ENCODE measurements around the gene CHPF. TPM values are rescaled to one million over a fixed set of nuclear protein-coding genes. Genes with fewer than 3 reads are reported as not detected.

CHPF gene
- total RNA-seq, 4 donors from 2014 or later = 36.0 to 66.0 (median 54.8) TPM

DNA sequence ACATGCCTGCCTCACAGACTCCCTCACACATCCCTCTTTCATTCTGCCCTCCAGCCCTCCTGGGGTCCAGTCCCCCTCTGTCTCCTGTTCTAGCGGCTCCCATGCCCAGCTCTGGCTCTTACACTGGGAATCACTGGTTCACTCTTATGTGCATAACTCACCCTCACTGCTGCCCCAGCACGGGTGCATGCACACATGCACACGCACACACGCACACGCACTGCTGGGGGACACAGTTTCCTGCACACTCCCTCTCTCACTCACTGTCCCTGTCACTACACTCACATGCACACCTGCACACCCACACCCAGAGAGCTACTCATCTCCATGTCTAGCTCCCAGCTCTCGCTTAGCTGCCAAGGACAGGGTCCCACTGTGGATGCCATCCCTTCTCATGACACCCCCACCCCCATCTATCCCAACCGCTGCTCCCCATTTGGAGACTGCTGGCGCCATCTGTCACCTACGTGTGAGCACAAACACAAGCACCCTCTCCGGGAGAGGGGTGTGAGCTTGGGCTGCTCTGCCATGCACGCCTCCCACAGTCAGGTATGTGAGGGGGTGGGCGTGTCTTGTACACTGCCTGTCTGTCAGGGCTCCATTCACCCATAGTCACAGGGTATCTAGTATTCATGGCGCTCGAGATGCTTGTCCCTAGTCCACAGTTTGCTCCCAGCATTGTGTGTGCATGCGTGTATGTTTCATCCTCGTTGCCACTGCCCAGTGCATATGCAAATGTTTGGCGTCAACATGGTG is 27.6 kb downstream of the CHPF start:
- Histone ChIP-seq H3K9me3 (no peaks in the 10 kb centered on the region), H3K36me3 (no peaks in the 10 kb centered on the region), H3K4me3 (no peak overlapping the region), H3K27ac (no peak overlapping the region), H3K4me1 (peaks cover 0 to 25% (median 3%) of the 10 kb centered on the region in 3 donors), H3K27me3 (peaks cover 52% of the 10 kb centered on the region)
- no peak for TF ChIP-seq EP300 (IDR thresholded peaks at IDR 0.05)
- TF ChIP-seq POLR2A (IDR thresholded peaks at IDR 0.05) = no peak
- TF ChIP-seq POLR2AphosphoS5 (IDR thresholded peaks at IDR 0.05) = no peak
- TF ChIP-seq CTCF (IDR thresholded peaks at IDR 0.05) = no peak
- ATAC-seq = no peak
- 73 to 85% methylated on average over 6 to 7 of the region's 17 CpGs for WGBS, 2 donors (ENCODE audit: low coverage in 1 of 2)

DNA sequence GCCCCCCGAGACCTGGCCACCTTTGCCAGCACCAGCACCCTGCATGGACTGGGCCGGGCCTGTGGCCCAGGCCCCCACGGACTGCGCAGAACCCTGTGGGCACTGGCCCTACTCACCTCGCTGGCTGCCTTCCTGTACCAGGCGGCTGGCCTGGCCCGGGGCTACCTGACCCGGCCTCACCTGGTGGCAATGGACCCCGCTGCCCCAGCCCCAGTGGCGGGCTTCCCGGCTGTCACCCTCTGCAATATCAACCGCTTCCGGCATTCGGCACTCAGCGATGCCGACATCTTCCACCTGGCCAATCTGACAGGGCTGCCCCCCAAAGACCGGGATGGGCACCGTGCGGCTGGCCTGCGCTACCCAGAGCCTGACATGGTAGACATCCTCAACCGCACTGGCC is 28.8 kb downstream of the CHPF start:
- no peak overlapping the region for H3K27ac ChIP-seq
- no peak for ATAC-seq
- no peaks in the 10 kb centered on the region for H3K9me3 ChIP-seq
- peaks cover 58% of the 10 kb centered on the region for H3K27me3 ChIP-seq
- no peak for TF ChIP-seq CTCF (IDR thresholded peaks at IDR 0.05)
- no peaks in the 10 kb centered on the region for H3K36me3 ChIP-seq
- 80% methylated on average over 1 of the region's 21 CpGs; no CpG with 5 or more reads in 1 of the 2 donors for WGBS, 2 donors (ENCODE audit: low coverage in 1 of 2)
- no peak overlapping the region for H3K4me3 ChIP-seq
- peaks cover 0 to 29% (median 6%) of the 10 kb centered on the region in 3 donors for H3K4me1 ChIP-seq

- Histone ChIP-seq H3K9me3 (no peaks in the 10 kb centered on the region), H3K36me3 (no peaks in the 10 kb centered on the region), H3K27me3 (peaks cover 56% of the 10 kb centered on the region), H3K4me3 (no peak within 1 kb of the TSS), H3K4me1 (peaks cover 0 to 34% (median 10%) of the 10 kb centered on the region in 3 donors), H3K27ac (no peak within 1 kb of the TSS)
- WGBS, 2 donors (ENCODE audit: low coverage in 1 of 2) = 16% methylated on average over 16 of the region's 31 CpGs; no CpG with 5 or more reads in 1 of the 2 donors
- no peak for ATAC-seq
- TF ChIP-seq POLR2A (IDR thresholded peaks at IDR 0.05) (no peak), EP300 (IDR thresholded peaks at IDR 0.05) (no peak), POLR2AphosphoS5 (IDR thresholded peaks at IDR 0.05) (no peak), CTCF (IDR thresholded peaks at IDR 0.05) (no peak)
These were observed 29.3 kb downstream of the CHPF start, which contains the start of gene ASIC4 for GRCh38 chr2:219514196-219514761. Gene ASIC4, plus strand, starts transcription at chr2:219514482. Its CDS starts 243 bp downstream, at chr2:219514725.

DNA sequence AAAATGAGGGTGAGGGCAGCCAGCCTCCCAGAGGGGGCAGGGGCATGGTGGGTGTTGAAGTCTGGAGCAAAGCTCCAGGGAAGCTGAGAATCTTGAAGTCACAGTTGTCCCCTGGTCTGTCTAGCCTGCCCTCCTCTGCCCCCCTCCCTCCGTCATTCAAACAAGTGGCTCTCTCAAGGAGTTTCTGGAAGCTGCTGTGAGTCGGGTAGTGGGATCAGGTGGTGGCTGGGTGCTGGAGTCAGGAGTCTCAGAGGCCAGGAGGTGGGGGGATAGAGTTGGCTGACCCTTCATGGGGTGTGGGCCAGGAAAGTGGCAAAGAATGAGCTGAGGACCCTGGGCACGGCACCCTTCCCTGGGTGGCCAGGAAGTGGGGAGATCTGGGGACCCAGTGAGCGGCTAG is 29.8 kb downstream of the CHPF start:
- Histone ChIP-seq H3K27ac (no peak overlapping the region), H3K4me3 (no peak overlapping the region), H3K4me1 (peaks cover 0 to 39% (median 15%) of the 10 kb centered on the region in 3 donors), H3K36me3 (no peaks in the 10 kb centered on the region), H3K27me3 (peaks cover 61% of the 10 kb centered on the region), H3K9me3 (no peaks in the 10 kb centered on the region)
- no peak for ATAC-seq
- TF ChIP-seq CTCF (IDR thresholded peaks at IDR 0.05) (no peak), EP300 (IDR thresholded peaks at IDR 0.05) (no peak), POLR2A (IDR thresholded peaks at IDR 0.05) (no peak), POLR2AphosphoS5 (IDR thresholded peaks at IDR 0.05) (no peak)
- WGBS, 2 donors (ENCODE audit: low coverage in 1 of 2) = 24 to 34% methylated on average over 3 to 4 of the region's 4 CpGs

Measured in gastroesophageal sphincter (tissue), 4 donors.